Heart right ventricle (tissue), 16 donors: ENCODE data around the gene ZNF740. TPM values are rescaled to one million over a fixed set of nuclear protein-coding genes. Genes with fewer than 3 reads are reported as not detected.

Experiments
- ATAC-seq, 8 donors: fragments of 200-7000 bp; cut with Tn5 transposase; one replicate each; pipeline ENCODE4 v1.9.1; 2020; ENCODE audit warnings: mild to moderate bottlenecking in 8 of 8, moderate library complexity in 8 of 8, moderate number of reproducible peaks in 1 of 8
- DNase-seq, 2 donors: peaks; one replicate each; pipeline ENCODE4 v3.0.0-alpha.2; 2020
- H3K27ac ChIP-seq, 10 donors: fragments of 200-600 bp; sonication (generic) in 2 of 10; one replicate each; pipeline versions ENCODE4 v1.5.0 to v1.8.0; 2020 to 2022; ENCODE audit warnings: mild to moderate bottlenecking in 3 of 10
- H3K27me3 ChIP-seq, 7 donors: fragments of 200-600 bp; one replicate each; pipeline ENCODE4 v1.8.0; 2021 to 2022; ENCODE audit warnings: mild to moderate bottlenecking in 2 of 7
- H3K36me3 ChIP-seq, 9 donors: fragments of 200-600 bp; sonication (generic) in 1 of 9; one replicate each; pipeline versions ENCODE4 v1.5.0 to v1.8.0; 2020 to 2022; ENCODE audit warnings: mild to moderate bottlenecking in 2 of 9
- H3K4me1 ChIP-seq, 9 donors: fragments of 200-600 bp; sonication (generic) in 1 of 9; one replicate each; pipeline versions ENCODE4 v1.5.0 to v1.8.0; 2020 to 2022; ENCODE audit warnings: mild to moderate bottlenecking in 4 of 9
- H3K4me3 ChIP-seq, 10 donors: fragments of 200-600 bp; sonication (generic) in 2 of 10; one replicate each; pipeline versions ENCODE4 v1.5.0 to v1.8.0; 2020 to 2022; ENCODE audit warnings: mild to moderate bottlenecking in 7 of 10, moderate library complexity in 2 of 10
- H3K9me3 ChIP-seq, 11 donors: fragments of 200-600 bp in 10 of 11; sonication (generic) in 2 of 11; one replicate each; pipeline versions ENCODE4 v1.5.0 to v1.8.0; 2013 to 2022; ENCODE audit warnings: mild to moderate bottlenecking in 2 of 11, control low read depth in 1 of 11, moderate library complexity in 1 of 11
- WGBS, 2 donors: extraction: QIAGEN DNeasy Blood & Tissue Kit; methylation state at CpG; one replicate each; pipeline ENCODE4 v1.1.7; 2013; ENCODE audit warnings: inconsistent platforms in 1 of 2; 5-methylcytosine and 5-hydroxymethylcytosine counted together
- intact Hi-C, 10 donors: fragments of 100-400 bp; cut with DNase I; formaldehyde crosslinking; loops; one replicate each; pipeline versions ENCODE4 v1.11.1 to v1.14.2; 2022
- polyA plus RNA-seq, 2 donors: library from polyadenylated mRNA; stranded (reverse); fragments of 200-250 nt; gene quantifications; one replicate each; pipeline ENCODE4 v1.2.3, GENCODE V29; 2013
- total RNA-seq, 10 donors: library from RNA; stranded (reverse); fragmentation: NEBNext Ultra II Directional in 3 of 10; extraction: Animal tissue kit (Norgen Biotek cat#: 25700) in 3 of 10; gene quantifications; one replicate each; pipeline versions ENCODE4 v1.2.1 to v1.2.4, GENCODE V29; 2021 to 2023
- TF ChIP-seq, protein P1 (sequence below), 9 donors: fragments of 200-600 bp; sonication (generic) in 2 of 9; IDR thresholded peaks; one replicate each; pipeline versions ENCODE4 v1.5.0 to v1.8.0; 2021 to 2022; ENCODE audit warnings: antibody characterized with exemption in 9 of 9, mild to moderate bottlenecking in 5 of 9, moderate library complexity in 1 of 9
- donor health status: Arrhythmogenic right ventricular cardiomyopathy.
- donor health status: ischemic (EF 13 %, LVEDD 7.1; RV severe dilation, severe dysfunction).
- donor health status: healthy with polysubstance abuse.
- donor health status: DM: no; HTN: yes; CAD: no.
- donor health status: DM: no; HTN: no; CAD: no.
- donor health status: ischemic (EF 25% LVEDD 6.9; RV normal size, moderate dysfunction).
- donor health status: ischemic (EF 25% LVEDD 5.7; RV mildly dilated, moderate dysfunction).
- donor health status: healthy.
- donor health status: DM: yes; HTN: yes; CAD: no.
- donor health status: Ischemic cardiomyopathy.
- donor health status: ischemic (EF 35%, LVEDD 5.7; RV mildly dilated, moderate dysfunction).
- donor health status: nonischemic (EF 11% LVEDD 7.7; RV severe dilation, severe dysfunction).
- donor health status: DM: yes; HTN: yes; CAD: no.
- donor health status: PGD.
- donor health status: ischemic (EF 29% LVEDD 5.4; RV normal size, mild dysfunction).
- donor health status: nonischemic (EF 23%, LVEDD 6.1; RV moderate dilation, normal function).

The ZNF740 gene
- total and polyA plus RNA-seq, 12 donors, result 2.7 to 28.9 (median 18.9) TPM

DNA sequence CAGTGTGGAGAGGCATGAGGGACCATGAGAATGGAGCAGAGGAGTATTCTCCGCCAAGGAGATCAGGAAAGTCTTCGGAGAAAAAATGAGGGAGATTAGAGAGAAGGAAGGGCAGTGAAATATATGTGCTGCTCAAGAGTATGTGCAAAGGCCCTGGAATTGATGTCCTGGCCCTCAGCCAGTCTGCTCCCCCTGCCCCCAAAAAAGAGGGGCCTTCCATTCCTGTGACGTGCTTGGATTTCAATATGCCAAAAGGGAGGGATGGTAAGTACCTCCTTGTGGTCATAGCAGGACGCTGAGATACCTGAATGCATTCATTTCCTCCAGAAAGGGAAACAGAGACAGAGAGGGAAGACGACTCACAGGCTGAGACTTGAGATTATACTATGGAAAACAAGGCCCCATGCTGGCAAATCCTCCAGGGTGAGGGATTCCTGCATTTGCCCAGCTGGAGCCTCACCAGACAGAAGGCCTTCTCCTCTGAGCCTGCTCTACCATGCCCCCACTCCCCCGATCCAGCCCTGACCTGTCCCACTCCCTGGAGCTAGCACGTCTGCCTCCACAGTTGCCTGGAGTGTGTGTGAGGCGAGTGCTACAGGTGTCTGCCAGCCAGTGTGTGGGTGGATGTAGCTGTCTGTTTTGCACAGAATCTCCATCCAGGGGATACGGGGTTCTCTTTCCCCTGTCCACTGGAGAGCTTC lies 55.4 kb downstream of the ZNF740 start:
- Histone ChIP-seq H3K4me1 (peaks cover 6 to 40% (median 33%) of the 10 kb centered on the region in 9 donors), H3K4me3 (no peak overlapping the region), H3K9me3 (no peaks in the 10 kb centered on the region), H3K36me3 (no peaks in the 10 kb centered on the region), H3K27me3 (peaks cover 0 to 21% (median 0%) of the 10 kb centered on the region in 7 donors), H3K27ac (no peak overlapping the region)
- intact Hi-C loops, result no loop called here
- DNase-seq (no peak), ATAC-seq (no peak)
- TF ChIP-seq, protein P1, sequence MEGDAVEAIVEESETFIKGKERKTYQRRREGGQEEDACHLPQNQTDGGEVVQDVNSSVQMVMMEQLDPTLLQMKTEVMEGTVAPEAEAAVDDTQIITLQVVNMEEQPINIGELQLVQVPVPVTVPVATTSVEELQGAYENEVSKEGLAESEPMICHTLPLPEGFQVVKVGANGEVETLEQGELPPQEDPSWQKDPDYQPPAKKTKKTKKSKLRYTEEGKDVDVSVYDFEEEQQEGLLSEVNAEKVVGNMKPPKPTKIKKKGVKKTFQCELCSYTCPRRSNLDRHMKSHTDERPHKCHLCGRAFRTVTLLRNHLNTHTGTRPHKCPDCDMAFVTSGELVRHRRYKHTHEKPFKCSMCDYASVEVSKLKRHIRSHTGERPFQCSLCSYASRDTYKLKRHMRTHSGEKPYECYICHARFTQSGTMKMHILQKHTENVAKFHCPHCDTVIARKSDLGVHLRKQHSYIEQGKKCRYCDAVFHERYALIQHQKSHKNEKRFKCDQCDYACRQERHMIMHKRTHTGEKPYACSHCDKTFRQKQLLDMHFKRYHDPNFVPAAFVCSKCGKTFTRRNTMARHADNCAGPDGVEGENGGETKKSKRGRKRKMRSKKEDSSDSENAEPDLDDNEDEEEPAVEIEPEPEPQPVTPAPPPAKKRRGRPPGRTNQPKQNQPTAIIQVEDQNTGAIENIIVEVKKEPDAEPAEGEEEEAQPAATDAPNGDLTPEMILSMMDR (IDR thresholded peaks at IDR 0.05), result no peak
- 81 to 83% methylated on average over 9 of the region's 9 CpGs for WGBS, 2 donors

DNA sequence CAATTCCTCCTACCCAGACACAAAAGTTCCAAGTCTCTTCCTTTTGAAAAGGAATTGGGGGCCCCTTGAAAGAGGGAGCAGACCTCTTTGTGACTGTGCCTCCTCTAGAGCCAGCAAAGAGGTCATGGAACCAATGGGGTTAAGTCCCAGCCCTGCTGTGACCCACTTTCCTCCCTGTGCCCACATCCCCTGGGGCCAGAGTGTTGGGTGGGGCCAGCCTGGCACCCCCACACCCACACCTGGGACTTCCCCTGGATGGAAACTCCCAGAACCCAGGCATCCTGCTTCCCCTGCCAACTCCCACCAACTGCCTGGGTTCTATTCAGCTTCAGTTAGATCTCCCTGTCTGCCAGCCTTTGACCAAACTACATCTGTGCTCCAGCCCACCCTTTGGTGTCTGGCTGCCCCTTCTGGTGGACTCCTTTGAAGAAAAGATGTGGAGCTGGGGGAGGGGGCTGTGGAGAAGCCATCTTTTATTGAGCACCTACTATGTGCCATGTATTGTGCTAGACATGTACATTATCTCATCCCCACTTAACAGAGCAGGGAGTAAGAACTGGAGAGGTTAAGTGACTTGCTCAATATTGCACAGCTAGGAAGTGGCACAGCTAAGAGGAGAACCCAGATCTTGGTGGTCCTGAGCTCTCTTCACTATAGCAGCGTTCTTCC lies 56.1 kb downstream of the ZNF740 start:
- H3K4me1 ChIP-seq, result peaks cover 6 to 38% (median 27%) of the 10 kb centered on the region in 9 donors
- H3K9me3 ChIP-seq, result no peaks in the 10 kb centered on the region
- ATAC-seq (no peak), DNase-seq (no peak)
- no peak overlapping the region for H3K4me3 ChIP-seq
- H3K36me3 ChIP-seq, result no peaks in the 10 kb centered on the region
- intact Hi-C loops, result no loop called here
- TF ChIP-seq, protein P1 (IDR thresholded peaks at IDR 0.05), result no peak
- H3K27me3 ChIP-seq, result peaks cover 0 to 20% (median 0%) of the 10 kb centered on the region in 7 donors
- 86 to 90% methylated on average over 1 of the region's 1 CpG for WGBS, 2 donors
- H3K27ac ChIP-seq, result no peak overlapping the region

- ATAC-seq (no peak), DNase-seq (no peak)
- H3K4me1 ChIP-seq, result peaks cover 0 to 8% (median 0%) of the 10 kb centered on the region in 9 donors
- WGBS, 2 donors, result 91% methylated on average over 10 of the region's 10 CpGs
- H3K9me3 ChIP-seq, result no peaks in the 10 kb centered on the region
- no peak overlapping the region for H3K27ac ChIP-seq
- TF ChIP-seq, protein P1 (IDR thresholded peaks at IDR 0.05), result no peak
- no peak overlapping the region for H3K4me3 ChIP-seq
- H3K27me3 ChIP-seq, result peaks cover 0 to 15% (median 0%) of the 10 kb centered on the region in 7 donors
- H3K36me3 ChIP-seq, result no peaks in the 10 kb centered on the region
- intact Hi-C loops, result no loop called here
These were observed 59.2 kb downstream of the ZNF740 start for GRCh38 chr12:53239643-53240258.

- 69 to 79% methylated on average over 9 to 11 of the region's 11 CpGs for WGBS, 2 donors
- ATAC-seq (peak in 1 of 8 donors; percentile 31), DNase-seq (no peak)
These were observed 61.3 kb downstream of the ZNF740 start for GRCh38 chr12:53241623-53242412.

More at GRCh38 chr12:53241623-53242412, 61.3 kb downstream of the ZNF740 start:
- Histone ChIP-seq H3K27ac (no peak overlapping the region), H3K36me3 (no peaks in the 10 kb centered on the region), H3K4me3 (no peak overlapping the region), H3K27me3 (peaks cover 0 to 15% (median 0%) of the 10 kb centered on the region in 7 donors), H3K4me1 (no peaks in the 10 kb centered on the region), H3K9me3 (no peaks in the 10 kb centered on the region)
- TF ChIP-seq, protein P1 (IDR thresholded peaks at IDR 0.05), result no peak
- intact Hi-C loops, result no loop called here
